Stimulated activated CD8-positive, alpha-beta memory T cell treated with anti-CD3 and anti-CD28 coated beads, Interleukin-4, amount 100 ng/mL, for 24 hours (primary cell): ENCODE results near the gene GRB10.

ENCODE experiments used
- DNase-seq: peaks from one replicate; pipeline ENCODE4 v3.0.0-alpha.2; 2020; ENCODE audit warnings: low read depth

Gene GRB10

DNA sequence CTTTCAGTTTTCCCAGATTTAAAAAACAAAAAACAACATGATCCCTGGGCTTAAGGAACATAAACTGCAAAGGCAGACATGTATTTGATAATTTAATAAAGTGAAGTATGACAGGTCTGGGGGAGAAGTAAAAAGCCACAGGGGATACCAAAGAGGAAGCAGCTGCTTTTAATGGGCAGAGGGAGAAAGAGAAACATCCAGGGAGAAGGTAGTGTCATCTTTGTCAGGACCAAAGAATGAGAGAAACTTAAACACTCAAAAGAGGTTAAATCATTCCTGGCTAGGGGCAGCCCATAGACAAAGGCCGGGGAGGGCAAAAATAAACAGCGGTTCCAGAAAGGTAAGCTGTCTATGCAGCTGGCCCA, 94.5 kb downstream of the GRB10 start:
- no peak for DNase-seq

DNA sequence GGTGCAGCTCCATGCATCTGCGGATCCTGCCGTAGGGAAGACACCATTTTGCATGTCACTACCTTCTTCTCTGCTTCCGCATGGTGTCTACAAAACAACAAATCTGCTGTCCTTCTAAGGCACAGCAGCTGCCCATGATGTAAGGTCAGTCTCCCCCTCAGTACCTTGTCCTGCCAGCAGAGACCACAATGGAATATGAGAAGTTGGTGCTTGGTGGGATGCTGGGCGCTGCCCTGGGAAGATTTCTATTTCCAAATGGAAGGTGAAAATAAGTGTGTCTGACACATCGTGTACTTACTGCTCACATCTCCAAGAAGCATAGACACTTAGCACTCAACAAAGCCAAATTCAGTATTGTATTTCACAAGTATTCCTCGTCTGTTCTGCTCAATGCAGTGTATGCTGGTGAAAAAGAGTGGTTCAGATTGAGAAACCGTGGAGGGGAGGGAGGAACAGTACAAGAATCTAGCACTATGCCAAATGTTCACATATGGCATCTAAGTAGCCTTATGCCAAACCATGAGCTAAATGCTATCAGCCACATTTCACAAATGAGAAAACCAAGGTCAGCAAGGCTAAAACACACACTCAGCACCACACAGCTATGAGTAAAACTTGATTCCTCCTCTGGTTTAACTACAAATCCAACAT, 95.0 kb downstream of the GRB10 start:
- no peak for DNase-seq

GRCh38 chr7:50687096-50687495, 95.6 kb downstream of the GRB10 start:
- DNase-seq, result no peak

DNA sequence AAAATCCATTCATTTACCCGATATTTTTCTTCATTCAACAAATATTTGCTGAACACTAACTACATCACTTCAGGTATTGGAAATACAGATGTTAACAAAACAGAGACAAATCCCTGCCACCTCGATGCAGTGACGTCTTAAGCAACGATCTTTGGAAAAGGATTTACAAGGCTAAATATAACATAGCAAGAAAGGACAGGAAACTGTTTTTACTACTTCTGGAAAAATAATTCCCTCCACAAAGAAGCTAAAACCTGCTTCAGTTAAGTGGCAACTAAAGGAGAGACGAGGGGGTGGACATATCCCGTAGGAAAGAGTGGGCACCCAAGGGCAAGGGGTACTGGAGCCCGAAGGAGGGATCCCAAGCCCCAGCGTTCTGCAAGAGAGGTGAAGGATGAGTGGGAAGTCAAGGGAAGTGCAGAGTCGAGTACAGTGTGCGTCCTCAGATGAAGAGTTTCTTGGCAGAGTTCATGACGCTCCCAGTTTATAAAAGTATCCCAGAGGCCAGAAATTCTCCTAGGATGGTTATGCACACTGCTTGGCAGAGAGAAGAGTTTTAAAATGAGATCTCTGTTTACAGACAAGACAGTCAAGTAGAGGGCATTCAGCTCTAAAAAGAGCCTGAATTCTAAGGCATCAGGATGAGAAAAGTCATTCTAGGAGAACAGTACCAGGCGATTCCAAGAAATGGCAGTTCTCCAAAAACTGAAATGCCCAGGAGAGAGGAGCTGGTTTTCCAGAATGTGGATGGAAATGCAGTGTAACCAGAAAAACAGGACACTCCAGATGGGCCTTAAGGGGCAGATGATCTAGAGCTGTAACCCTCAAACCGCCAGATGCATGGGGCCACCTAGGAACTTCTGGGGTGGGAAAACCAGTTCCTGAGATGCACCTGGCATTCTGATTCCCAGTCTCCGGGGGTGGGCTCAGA, 97.3 kb downstream of the GRB10 start:
- DNase-seq, result no peak

GRCh38 chr7:50684713-50685075, 98.0 kb downstream of the GRB10 start:
- no peak for DNase-seq

- no peak for DNase-seq
These were observed 98.5 kb downstream of the GRB10 start for GRCh38 chr7:50684011-50684712.

DNA sequence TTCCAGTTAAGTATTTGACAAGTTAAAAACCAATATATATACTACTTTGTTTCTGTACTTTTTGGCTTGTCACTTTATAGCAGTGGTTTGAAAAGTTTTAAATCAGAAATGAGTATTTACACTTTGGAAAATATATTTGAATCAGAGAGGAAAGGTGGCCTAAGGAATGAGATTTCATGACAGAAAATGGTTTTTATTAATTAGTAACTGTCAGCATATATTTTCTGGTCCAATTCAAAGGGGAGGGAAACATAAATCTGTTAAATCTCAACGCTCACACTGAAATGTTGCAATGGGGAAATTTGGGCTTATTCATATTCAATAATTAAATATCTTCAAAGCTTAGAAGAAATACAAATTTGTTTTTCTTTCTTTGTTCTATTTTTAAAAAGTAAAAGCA, 100.1 kb downstream of the GRB10 start:
- no peak for DNase-seq

DNA sequence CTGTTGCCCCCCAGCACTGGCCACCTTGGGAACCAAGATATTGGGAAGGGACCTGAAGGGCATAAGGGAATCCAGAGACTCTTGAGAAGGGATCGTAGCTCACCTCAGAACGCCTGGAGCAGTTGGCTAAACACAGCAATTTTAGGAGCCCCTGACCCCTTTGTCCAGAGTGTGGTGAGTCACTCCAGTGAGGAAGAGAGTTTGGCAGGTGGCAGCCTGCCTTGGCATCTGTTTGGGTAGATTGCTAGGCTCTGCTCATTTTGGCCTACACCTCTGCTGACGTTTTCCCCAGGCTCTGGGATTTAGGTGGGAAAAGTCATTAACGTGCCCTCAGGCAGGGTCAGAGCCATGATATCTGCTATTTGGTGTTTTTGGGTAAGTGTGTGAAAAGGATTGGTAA, 100.6 kb downstream of the GRB10 start:
- DNase-seq, result no peak

DNA sequence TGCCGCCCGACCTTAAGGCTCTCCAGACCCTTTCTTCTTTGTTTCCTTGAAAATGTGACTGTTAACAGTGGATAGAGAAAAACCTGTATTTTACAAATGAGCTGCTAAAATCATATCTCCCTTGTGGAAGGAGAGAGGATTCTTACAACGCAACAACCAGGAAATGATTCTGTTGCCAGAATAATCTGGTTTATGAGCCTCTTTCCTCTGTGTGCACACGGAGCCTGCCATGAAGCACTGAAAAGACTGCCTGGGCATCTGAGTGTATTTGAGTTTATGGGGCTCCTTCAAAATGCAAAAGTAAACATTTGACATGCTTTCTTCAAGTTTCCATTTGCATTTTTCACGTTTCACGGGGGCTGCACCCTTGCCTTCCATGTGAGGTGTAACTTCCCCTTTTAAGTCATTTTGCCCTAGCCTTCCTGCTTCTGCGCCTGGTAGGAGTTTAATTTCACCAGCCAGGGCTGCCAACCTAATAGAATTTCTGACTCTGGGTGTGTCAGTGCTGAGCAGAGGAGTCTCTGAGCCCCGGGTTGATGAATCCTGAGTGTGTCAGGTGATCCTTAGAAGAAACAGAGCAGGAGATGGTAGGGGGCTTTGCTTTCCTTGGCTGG, 101.2 kb downstream of the GRB10 start:
- DNase-seq, result no peak

- no peak for DNase-seq
These were observed 103.3 kb downstream of the GRB10 start for GRCh38 chr7:50679218-50680007.

DNA sequence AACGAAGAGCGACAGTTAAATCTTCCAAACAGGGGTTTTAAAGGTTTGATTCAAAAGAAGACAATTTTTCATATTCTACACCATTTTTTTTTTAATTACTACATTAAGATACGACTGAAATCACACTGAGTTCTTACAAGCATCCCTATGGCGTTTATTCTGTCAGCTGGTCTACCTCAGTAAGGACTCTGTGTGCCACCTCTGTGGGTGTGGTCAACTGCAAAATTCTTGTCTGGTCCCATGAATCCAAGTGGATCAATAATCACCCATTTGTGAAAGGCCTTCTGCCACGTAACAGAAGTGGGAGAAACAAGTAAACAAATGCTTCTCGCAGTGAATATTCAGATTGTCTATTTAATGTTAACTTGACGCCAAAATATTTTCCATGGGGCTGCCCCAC, 104.1 kb downstream of the GRB10 start:
- DNase-seq, result no peak

DNA sequence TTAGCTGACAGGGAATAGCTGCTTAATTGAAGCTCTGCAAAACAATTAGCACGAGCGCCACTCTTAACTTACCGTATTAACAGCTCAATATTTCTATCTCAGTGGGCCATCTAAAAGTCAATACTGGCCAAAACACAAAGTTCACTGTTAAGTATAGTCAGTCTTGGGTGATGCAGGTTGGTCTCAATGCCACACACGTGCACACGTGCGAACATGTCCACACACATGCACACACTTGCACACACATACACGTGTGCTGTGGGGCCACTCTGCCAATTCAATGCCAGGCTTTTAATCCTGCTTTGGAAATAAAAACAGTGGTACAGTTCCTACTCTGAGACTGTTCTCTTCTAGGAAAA, 105.1 kb downstream of the GRB10 start:
- DNase-seq, result no peak

DNA sequence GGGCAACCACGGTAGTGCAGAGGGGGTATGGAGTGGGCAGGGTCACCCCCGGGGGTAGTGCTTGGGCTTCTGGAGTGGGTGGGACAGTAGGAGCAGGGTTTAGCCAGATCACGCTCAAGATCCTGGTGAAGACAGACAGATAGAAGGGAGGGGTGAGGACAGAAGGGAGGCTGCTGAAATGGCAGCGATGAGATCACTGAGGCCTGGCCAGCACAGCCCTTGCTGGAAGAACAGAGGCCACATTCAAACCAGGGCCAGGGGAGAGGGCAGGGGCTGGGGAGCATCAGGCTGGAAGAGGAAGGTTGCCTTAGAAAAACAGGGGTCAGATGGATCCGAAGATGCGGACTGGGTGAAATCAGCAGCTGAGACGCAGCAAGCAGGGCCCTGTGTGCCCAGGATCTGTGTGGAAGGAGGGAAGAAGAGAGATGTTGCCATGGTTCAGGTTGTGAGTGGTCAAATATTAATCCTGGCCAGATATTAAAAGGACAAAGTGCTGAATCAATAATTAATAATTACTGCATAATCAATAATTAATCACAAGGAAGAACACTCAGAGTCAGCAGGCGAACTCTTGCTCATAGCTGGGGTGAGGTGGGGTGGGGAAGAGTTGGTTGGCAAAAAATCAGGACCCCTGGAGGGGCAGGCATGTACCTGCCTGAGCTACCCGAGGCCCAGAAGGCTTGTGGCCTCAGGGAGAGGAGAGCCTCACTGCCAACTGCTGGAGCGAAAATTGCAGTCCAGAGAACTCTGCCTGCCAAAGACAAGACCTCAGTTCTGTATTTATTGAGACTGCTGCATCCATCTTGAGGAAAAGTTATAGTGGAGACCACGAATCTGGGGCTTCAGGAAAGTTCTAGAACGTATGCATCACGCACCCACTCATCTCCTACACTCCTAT, 105.7 kb downstream of the GRB10 start:
- DNase-seq, result no peak

DNA sequence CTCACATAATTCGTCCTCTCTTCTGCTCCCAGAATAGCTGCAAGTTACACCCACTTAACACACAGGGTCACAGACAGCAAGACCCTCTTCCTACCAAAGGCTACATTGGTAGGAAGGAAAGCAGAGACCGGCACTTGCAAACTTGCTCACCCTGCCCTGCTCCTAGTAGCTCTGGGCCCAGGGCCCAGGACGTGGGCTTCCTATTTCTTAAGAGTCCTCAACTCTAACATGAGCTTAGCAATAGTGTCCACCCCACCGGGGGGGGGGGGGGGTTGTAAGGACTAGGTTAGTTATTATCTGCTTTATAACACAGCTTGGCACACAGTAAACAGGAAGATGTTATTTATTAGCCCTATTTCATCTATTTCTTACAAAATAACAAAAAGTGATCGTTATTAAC, 106.6 kb downstream of the GRB10 start:
- DNase-seq, result no peak

GRCh38 chr7:50674896-50675835, 107.5 kb downstream of the GRB10 start:
- DNase-seq, result no peak

- no peak for DNase-seq
These were observed 108.4 kb downstream of the GRB10 start for GRCh38 chr7:50674299-50674698.

DNA sequence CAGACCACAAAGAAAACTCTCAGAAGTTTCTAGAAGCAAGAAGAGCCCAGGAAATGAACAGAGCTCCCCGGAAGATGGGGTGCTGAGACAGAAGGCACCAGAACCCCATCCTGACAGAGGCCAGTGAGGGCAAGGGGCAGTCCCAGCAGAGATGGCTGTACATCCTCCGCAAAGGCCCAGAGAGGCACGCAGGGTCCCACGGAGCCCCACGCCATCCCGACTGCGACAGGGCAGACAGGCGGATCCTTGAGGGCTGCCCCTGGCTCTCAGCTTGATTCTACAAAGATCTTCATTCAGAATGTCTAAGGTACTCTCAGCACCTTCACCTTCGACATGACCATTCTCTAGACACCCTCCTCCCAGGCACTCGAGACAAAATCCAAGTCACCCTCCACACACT, 109.6 kb downstream of the GRB10 start:
- DNase-seq, result no peak

GRCh38 chr7:50672045-50672444, 110.7 kb downstream of the GRB10 start:
- no peak for DNase-seq

- DNase-seq, result no peak
These were observed 111.3 kb downstream of the GRB10 start for GRCh38 chr7:50671386-50671785.

- no peak for DNase-seq
These were observed 112.8 kb downstream of the GRB10 start for GRCh38 chr7:50669890-50670289.
